Endothelial cell of umbilical vein (primary cell): Measurements from ENCODE around the gene LAMTOR5.

Experiments used
- EZH2 ChIP-seq: IDR thresholded peaks from 2 replicates; pipeline ENCODE4 v1.6.1; 2012; ENCODE audit warnings: borderline replicate concordance, low read depth, mild to moderate bottlenecking, moderate library complexity, low read length, inconsistent platforms; ENCODE audit not compliant: severe bottlenecking
- FOS ChIP-seq: IDR thresholded peaks from 2 replicates; pipeline ENCODE4 v1.6.1; 2011; ENCODE audit warnings: mild to moderate bottlenecking, low read length, moderate library complexity, borderline replicate concordance; ENCODE audit not compliant: insufficient read depth
- POLR2A ChIP-seq: IDR thresholded peaks from 2 replicates; pipeline ENCODE4 v1.6.1; 2012; ENCODE audit warnings: low read depth, mild to moderate bottlenecking, control low read depth, low read length
- POLR2AphosphoS5 ChIP-seq: IDR thresholded peaks from 2 replicates; pipeline ENCODE4 v1.6.1; 2012; ENCODE audit warnings: low read depth, mild to moderate bottlenecking, control low read depth, low read length, moderate library complexity; ENCODE audit not compliant: insufficient read depth
- TF ChIP-seq, protein P1 (sequence below), 2 donors: IDR thresholded peaks; 1 replicate in 1 of 2; 2 replicates in 1 of 2; pipeline ENCODE4 v1.5.1; 2011; ENCODE audit warnings: low read length in 2 of 2, mild to moderate bottlenecking in 2 of 2, moderate library complexity in 2 of 2, control low read depth in 1 of 2, inconsistent platforms in 1 of 2, low read depth in 1 of 2; ENCODE audit not compliant: insufficient read depth in 1 of 2; ENCODE audit errors: extremely low read depth in 1 of 2
- TF ChIP-seq, protein P2 (sequence below): IDR thresholded peaks from 2 replicates; pipeline ENCODE4 v1.6.1; 2011; ENCODE audit not compliant: insufficient read depth, insufficient read length

DNA sequence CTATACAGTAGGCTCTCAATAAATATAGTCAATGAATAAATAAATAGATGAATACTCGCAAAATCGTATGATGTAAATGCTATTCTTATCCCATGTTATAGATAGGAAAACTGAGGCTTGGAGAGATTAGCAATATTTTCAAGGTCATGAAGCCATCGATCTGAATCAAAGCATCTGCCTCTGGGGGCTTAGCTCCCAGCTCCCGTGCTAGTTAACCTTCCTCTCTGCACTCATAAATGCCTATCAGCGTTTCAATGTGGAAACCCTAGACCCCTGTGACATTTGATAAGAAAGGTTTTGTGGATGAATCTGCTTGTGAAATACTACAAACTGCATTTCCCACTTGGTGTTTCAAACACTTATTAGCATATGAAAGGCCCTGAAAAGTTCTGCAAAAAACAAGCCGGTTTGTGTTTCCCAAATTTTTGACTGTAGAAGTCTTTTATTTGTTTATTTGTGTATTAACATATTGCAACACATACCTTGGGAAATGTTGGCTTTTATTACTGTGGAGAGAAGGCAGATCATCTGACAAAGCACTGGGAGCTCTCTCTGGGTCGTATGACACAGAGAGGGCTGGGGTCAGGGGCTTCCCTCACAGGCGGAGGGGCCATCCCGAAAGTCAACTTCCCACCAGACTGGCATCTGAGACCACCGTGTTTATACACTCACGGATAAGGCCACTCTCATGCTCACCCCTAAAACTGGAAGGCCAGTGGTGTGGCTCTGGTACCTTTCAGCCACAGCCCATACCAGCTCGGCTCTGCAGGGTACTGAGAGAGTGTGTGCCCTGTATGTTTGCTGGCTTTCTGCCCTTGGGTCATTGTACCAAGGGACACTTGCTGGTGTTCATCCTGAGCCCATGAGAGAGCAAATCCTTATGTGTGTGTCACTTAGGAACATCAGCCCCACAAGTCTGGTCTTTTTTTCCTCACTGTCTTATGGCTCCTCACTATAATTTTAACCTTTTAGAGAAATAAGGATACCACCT lies 42.5 kb upstream of the LAMTOR5 start:
- TF ChIP-seq, protein P1, sequence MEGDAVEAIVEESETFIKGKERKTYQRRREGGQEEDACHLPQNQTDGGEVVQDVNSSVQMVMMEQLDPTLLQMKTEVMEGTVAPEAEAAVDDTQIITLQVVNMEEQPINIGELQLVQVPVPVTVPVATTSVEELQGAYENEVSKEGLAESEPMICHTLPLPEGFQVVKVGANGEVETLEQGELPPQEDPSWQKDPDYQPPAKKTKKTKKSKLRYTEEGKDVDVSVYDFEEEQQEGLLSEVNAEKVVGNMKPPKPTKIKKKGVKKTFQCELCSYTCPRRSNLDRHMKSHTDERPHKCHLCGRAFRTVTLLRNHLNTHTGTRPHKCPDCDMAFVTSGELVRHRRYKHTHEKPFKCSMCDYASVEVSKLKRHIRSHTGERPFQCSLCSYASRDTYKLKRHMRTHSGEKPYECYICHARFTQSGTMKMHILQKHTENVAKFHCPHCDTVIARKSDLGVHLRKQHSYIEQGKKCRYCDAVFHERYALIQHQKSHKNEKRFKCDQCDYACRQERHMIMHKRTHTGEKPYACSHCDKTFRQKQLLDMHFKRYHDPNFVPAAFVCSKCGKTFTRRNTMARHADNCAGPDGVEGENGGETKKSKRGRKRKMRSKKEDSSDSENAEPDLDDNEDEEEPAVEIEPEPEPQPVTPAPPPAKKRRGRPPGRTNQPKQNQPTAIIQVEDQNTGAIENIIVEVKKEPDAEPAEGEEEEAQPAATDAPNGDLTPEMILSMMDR (IDR thresholded peaks at IDR 0.05; ENCODE audit: extremely low read depth in 1 of 2, insufficient read depth in 1 of 2, low read depth in 1 of 2, low read length in 2 of 2), result no peak
- TF ChIP-seq POLR2AphosphoS5 (no peak), EZH2 (no peak), POLR2A (no peak), FOS (no peak)
- TF ChIP-seq, protein P2, sequence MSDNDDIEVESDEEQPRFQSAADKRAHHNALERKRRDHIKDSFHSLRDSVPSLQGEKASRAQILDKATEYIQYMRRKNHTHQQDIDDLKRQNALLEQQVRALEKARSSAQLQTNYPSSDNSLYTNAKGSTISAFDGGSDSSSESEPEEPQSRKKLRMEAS, result no peak
